HUES64 (cell line): Measurements from ENCODE around the gene TNFRSF19. TPM values are rescaled to one million over a fixed set of nuclear protein-coding genes. Genes with fewer than 3 reads are reported as not detected.
A peak's percentile ranks its signal among the peaks of the same experiment; 100 is the strongest.
"Not testable (repeated sequence)": the region's sequence is repeated elsewhere in the genome, so short reads cannot be mapped to it uniquely, and the experiment has no call there.

Experiments used
- H3K27ac ChIP-seq: 2 replicates; pipeline ENCODE4 v1.7.0; 2013; ENCODE audit warnings: low read depth, low read length, inconsistent platforms
- H3K27me3 ChIP-seq: 2 replicates; pipeline ENCODE4 v1.6.1; 2013; ENCODE audit warnings: mild to moderate bottlenecking, low read length; ENCODE audit not compliant: insufficient read depth
- H3K36me3 ChIP-seq: 2 replicates; pipeline ENCODE4 v1.6.1; 2013; ENCODE audit warnings: mild to moderate bottlenecking, low read length; ENCODE audit not compliant: insufficient read depth
- H3K4me1 ChIP-seq: 2 replicates; pipeline ENCODE4 v1.6.1; 2013; ENCODE audit warnings: mild to moderate bottlenecking, low read length, moderate library complexity; ENCODE audit not compliant: insufficient read depth
- H3K4me3 ChIP-seq: 2 replicates; pipeline ENCODE4 v1.5.1; 2013; ENCODE audit warnings: mild to moderate bottlenecking, low read length, moderate library complexity
- H3K9ac ChIP-seq: 2 replicates; pipeline ENCODE4 v1.6.1; 2013; ENCODE audit warnings: mild to moderate bottlenecking, low read depth, low read length
- H3K9me3 ChIP-seq: 2 replicates; pipeline ENCODE4 v1.6.1; 2013; ENCODE audit warnings: low read depth, low read length; ENCODE audit not compliant: insufficient read depth
- WGBS: fragments of 150-250, 120-280 bp; methylation state at CpG from one replicate; pipeline ENCODE4 v1.1.7; 2013; ENCODE audit warnings: missing lambda C conversion rate; 5-methylcytosine and 5-hydroxymethylcytosine counted together
- polyA plus RNA-seq, 2 experiments: library from polyadenylated mRNA; stranded (reverse); fragments of 50-300 nt; gene quantifications; one replicate each; pipeline ENCODE4 v1.2.3, GENCODE V29; 2013

TNFRSF19 gene, protein sequence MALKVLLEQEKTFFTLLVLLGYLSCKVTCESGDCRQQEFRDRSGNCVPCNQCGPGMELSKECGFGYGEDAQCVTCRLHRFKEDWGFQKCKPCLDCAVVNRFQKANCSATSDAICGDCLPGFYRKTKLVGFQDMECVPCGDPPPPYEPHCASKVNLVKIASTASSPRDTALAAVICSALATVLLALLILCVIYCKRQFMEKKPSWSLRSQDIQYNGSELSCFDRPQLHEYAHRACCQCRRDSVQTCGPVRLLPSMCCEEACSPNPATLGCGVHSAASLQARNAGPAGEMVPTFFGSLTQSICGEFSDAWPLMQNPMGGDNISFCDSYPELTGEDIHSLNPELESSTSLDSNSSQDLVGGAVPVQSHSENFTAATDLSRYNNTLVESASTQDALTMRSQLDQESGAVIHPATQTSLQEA
- 7.8 TPM for polyA plus RNA-seq (2013, experiment 1 of 2)
- polyA plus RNA-seq (2013, experiment 2 of 2): 11.7 TPM

DNA sequence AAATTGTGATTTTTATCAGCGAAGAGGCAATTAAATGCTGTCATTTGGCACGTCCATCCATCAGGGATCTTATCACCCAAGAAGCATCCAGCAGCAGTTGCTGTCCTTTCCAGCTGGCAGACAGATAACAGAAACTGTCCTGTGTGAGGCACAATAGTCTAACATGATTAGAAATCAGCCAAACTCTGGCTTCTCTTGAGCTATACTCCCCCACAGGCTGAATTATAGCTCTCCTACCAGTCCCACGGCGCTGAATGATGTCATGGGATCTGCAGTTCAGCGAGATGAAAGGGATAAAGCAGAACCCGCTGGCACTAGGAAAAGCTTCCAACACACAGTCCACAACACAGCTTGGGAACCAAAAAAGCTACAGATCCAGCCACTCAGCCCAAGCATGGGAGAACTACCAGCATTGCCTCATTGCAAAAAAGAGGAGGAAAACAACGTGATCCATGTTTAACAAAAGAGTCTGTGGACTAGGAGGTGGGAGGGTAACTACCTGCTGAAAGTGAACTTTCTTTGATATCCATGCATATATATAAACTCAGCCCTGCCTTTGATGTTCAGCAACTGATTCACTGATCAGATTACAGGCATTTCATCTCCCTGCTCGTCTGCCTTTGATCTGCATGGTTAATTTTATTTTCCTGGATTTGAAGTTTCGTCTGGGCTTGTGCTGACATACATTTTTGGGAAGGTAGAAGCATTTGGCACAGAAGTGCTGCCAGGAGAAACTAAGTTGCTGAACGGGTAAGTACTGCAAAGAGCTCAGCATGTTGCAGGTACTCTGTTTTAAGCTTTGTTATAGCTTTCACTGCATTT, at the start of gene TNFRSF19:
TNFRSF19 (plus strand) TSS at position 314 of the 822 bp plus-strand sequence. CDS start 19,772 bp downstream, outside the sequence.
- Histone ChIP-seq H3K27me3 (no peaks in the 10 kb centered on the region), H3K9me3 (no peaks in the 10 kb centered on the region), H3K4me3 (peak within 1 kb of the TSS; percentile 44), H3K4me1 (peaks cover 21% of the 10 kb centered on the region; the same call in 1 of the 2 replicates), H3K27ac (no peak within 1 kb of the TSS), H3K9ac (peak within 1 kb of the TSS; percentile 8; the same call in 1 of the 2 replicates), H3K36me3 (no peaks in the 10 kb centered on the region)
- WGBS: 33% methylated on average over 9 of the region's 10 CpGs

- H3K4me3 ChIP-seq, H3K9ac ChIP-seq, H3K27ac ChIP-seq, H3K4me1 ChIP-seq, H3K9me3 ChIP-seq, H3K27me3 ChIP-seq, H3K36me3 ChIP-seq: not testable (repeated sequence)
- 87% methylated on average over 3 of the region's 3 CpGs for WGBS
These were observed 40.3 kb upstream of the TNFRSF19 start for GRCh38 chr13:23529926-23530325.

DNA sequence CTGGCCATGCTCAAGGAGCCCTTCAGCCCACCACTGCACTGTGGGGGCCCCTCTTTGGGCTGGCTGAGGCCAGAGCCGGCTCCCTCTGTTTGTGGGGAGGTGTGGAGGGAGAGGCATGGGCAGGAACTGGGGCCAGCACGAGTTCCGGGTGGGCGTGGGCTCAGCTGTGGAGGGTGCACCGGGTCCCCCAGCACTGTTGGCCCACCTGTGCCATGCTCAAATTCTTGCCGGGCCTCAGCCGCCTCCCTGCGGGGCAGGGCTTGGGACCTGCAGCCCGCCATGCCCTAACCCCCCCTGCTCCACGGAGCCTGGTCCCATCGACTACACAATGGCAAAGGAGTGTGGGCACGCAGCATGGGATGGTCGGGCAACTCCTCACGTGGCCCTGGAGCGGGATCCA, 38.8 kb upstream of the TNFRSF19 start:
- Histone ChIP-seq H3K4me3 (no peak overlapping the region), H3K27me3 (no peaks in the 10 kb centered on the region), H3K36me3 (no peaks in the 10 kb centered on the region), H3K9me3 (no peaks in the 10 kb centered on the region), H3K4me1 (no peaks in the 10 kb centered on the region), H3K9ac (no peak overlapping the region), H3K27ac (no peak overlapping the region)
- WGBS: 94% methylated on average over 15 of the region's 15 CpGs

DNA sequence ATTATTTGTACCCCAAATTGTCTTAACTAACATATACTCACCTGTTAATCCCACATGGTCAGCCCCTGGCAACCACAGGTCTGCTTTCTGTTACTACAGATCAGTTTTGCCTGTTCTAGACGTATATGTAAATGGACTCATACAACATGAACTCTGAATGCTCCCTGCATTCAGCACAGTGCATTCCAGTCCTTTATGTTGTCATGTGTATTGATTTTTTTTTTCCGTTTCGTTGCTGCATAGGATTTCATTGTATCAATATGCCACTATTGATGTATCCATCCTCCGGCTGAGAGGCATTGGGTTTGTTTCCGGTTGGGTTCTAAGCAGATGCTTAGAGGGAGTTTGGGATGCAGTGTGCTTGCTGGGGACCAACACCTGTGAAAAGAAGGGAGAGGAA, 36.1 kb upstream of the TNFRSF19 start:
- Histone ChIP-seq H3K9ac (no peak overlapping the region), H3K36me3 (no peaks in the 10 kb centered on the region), H3K27me3 (no peaks in the 10 kb centered on the region), H3K27ac (no peak overlapping the region), H3K4me3 (no peak overlapping the region), H3K9me3 (peaks cover 5% of the 10 kb centered on the region; the same call in 1 of the 2 replicates), H3K4me1 (no peaks in the 10 kb centered on the region)
- WGBS: 95% methylated on average over 5 of the region's 5 CpGs

DNA sequence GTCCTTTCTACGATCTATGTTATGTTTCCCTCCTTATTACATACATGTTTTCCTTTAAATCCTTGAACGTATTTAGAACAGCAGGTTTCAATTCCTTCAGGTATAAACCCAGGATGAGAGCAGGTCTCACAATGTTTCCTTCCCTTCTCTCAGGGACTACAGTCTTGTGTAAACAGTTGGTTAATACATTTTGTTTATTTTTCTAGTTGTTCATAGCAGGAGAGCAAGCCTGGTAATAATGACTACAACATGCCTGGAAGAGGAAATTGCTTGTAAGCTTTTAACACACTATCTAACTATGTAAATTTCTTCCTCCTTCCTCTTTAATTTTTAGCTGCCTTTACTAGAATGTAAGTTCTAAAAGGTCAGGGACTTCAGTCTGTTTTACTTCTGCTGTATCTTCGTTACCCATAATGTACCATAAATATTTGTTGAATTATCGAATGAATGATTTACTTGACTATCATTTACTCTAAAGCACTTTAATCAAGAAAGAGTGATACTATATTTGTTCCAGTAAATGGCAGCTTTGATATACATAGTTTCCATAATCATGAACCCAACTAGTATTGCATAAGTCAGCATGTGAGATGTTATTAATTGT, 28.9 kb upstream of the TNFRSF19 start:
- H3K9ac ChIP-seq: no peak overlapping the region
- H3K9me3 ChIP-seq: peaks cover 5% of the 10 kb centered on the region; the same call in 1 of the 2 replicates
- WGBS: 96% methylated on average over 3 of the region's 4 CpGs
- no peak overlapping the region for H3K4me3 ChIP-seq
- no peaks in the 10 kb centered on the region for H3K36me3 ChIP-seq
- H3K27me3 ChIP-seq: no peaks in the 10 kb centered on the region
- no peak overlapping the region for H3K27ac ChIP-seq
- H3K4me1 ChIP-seq: no peaks in the 10 kb centered on the region

- 0 out of 2 replicates have a peak, but pooled peaks cover 3% of the 10 kb centered on the region for H3K27me3 ChIP-seq
- no peak overlapping the region for H3K4me3 ChIP-seq
- 90% methylated on average over 4 of the region's 4 CpGs for WGBS
- H3K9ac ChIP-seq: no peak overlapping the region
- no peaks in the 10 kb centered on the region for H3K36me3 ChIP-seq
- H3K9me3 ChIP-seq: no peaks in the 10 kb centered on the region
- no peak overlapping the region for H3K27ac ChIP-seq
- H3K4me1 ChIP-seq: peaks cover 7% of the 10 kb centered on the region; the same call in 1 of the 2 replicates
These were observed 25.5 kb upstream of the TNFRSF19 start for GRCh38 chr13:23544668-23545067.

GRCh38 chr13:23547000-23547590, 23.1 kb upstream of the TNFRSF19 start:
- 0 out of 2 replicates have a peak, but pooled peaks cover 3% of the 10 kb centered on the region for H3K27me3 ChIP-seq
- WGBS: 62% methylated on average over 31 of the region's 31 CpGs
- peak overlapping the region; percentile 67 for H3K4me3 ChIP-seq
- H3K27ac ChIP-seq: no peak overlapping the region
- no peaks in the 10 kb centered on the region for H3K9me3 ChIP-seq
- peak overlapping the region; percentile 69 for H3K9ac ChIP-seq
- no peaks in the 10 kb centered on the region for H3K36me3 ChIP-seq
- peaks cover 14% of the 10 kb centered on the region for H3K4me1 ChIP-seq

GRCh38 chr13:23549724-23550123, 20.5 kb upstream of the TNFRSF19 start:
- H3K27me3 ChIP-seq: 0 out of 2 replicates have a peak, but pooled peaks cover 3% of the 10 kb centered on the region
- no peak overlapping the region for H3K27ac ChIP-seq
- H3K9me3 ChIP-seq: no peaks in the 10 kb centered on the region
- no peaks in the 10 kb centered on the region for H3K36me3 ChIP-seq
- H3K4me1 ChIP-seq: peaks cover 19% of the 10 kb centered on the region
- no peak overlapping the region for H3K4me3 ChIP-seq
- H3K9ac ChIP-seq: no peak overlapping the region

- Histone ChIP-seq H3K36me3 (no peaks in the 10 kb centered on the region), H3K9ac (no peak overlapping the region)
- 97% methylated on average over 1 of the region's 1 CpG for WGBS
These were observed 20.0 kb upstream of the TNFRSF19 start for GRCh38 chr13:23550163-23550562.

GRCh38 chr13:23551213-23552008, 18.8 kb upstream of the TNFRSF19 start:
- WGBS: 72% methylated on average over 4 of the region's 4 CpGs
- Histone ChIP-seq H3K4me3 (no peak overlapping the region), H3K27ac (no peak overlapping the region), H3K27me3 (0 out of 2 replicates have a peak, but pooled peaks cover 3% of the 10 kb centered on the region), H3K9ac (no peak overlapping the region), H3K36me3 (no peaks in the 10 kb centered on the region), H3K4me1 (peaks cover 19% of the 10 kb centered on the region), H3K9me3 (no peaks in the 10 kb centered on the region)

More at GRCh38 chr13:23550163-23550562, 20.0 kb upstream of the TNFRSF19 start:
- Histone ChIP-seq H3K27ac (no peak overlapping the region), H3K27me3 (0 out of 2 replicates have a peak, but pooled peaks cover 3% of the 10 kb centered on the region), H3K4me1 (peaks cover 19% of the 10 kb centered on the region), H3K9me3 (no peaks in the 10 kb centered on the region), H3K4me3 (no peak overlapping the region)
